HCT116 (cell line): ENCODE measurements around the gene CCR7. TPM values are rescaled to one million over a fixed set of nuclear protein-coding genes. Genes with fewer than 3 reads are reported as not detected.

Experiments used
- ATAC-seq: fragments of 200-7000 bp; cut with Tn5 transposase; 2 replicates; pipeline ENCODE4 v1.9.1; 2020; ENCODE audit warnings: mild to moderate bottlenecking, moderate library complexity
- BruUV-seq: library from RNA; stranded (reverse); fragments of 400-500 nt; replicated peaks from 2 replicates; lab custom pipeline; 2021; lab: Mats Ljungman, UMichigan
- CTCF ChIA-PET: fragments of 300-600 bp; sonication (Branson Sonifier 250); formaldehyde crosslinking; loops from one replicate; lab custom pipeline; 2021; ENCODE audit warnings: antibody characterized with exemption; lab: Charles Lee
- POLR2A ChIA-PET: fragments of 300-600, 350-600 bp; sonication (Branson Sonifier 250); formaldehyde crosslinking; loops from one replicate; lab custom pipeline; 2021; ENCODE audit warnings: antibody characterized with exemption; lab: Charles Lee
- RAD21 ChIA-PET, 2 experiments: fragments of 300-600 bp; sonication (Branson Sonifier 250); formaldehyde crosslinking; loops; one replicate each; lab custom pipeline; 2023; ENCODE audit warnings: low total read pairs in 2 of 2; ENCODE audit not compliant: uncharacterized antibody in 2 of 2, unreplicated experiment in 2 of 2, low non-redundant PET in 1 of 2; lab: Charles Lee
- DNase-seq: peaks from one replicate; pipeline ENCODE4 v3.0.0-alpha.2; 2010; ENCODE audit warnings: low read depth, low spot score
- H2AFZ ChIP-seq: fragments of 200-600 bp; shearing (Covaris generic), sonication (generic); 2 replicates; pipeline ENCODE4 v1.6.1; 2017; ENCODE audit warnings: low read depth, mixed run types, mixed read lengths, antibody characterized with exemption, low read length; ENCODE audit not compliant: poor library complexity, severe bottlenecking
- H3K27ac ChIP-seq: 2 replicates; pipeline ENCODE4 v1.5.1; 2012; ENCODE audit warnings: low read depth, low read length
- H3K27me3 ChIP-seq: fragments of 200-600 bp; sonication (generic); 2 replicates; pipeline ENCODE4 v1.6.1; 2016; ENCODE audit warnings: mixed run types, low read length, mixed read lengths; ENCODE audit not compliant: insufficient read depth
- H3K36me3 ChIP-seq, 2 experiments: fragments of 200-500 bp in 1 of 2; fragments of 200-600 bp in 1 of 2; sonication (Bioruptor generic) in 1 of 2; sonication (generic) in 1 of 2; 2 replicates each; pipeline versions ENCODE4 v1.5.1 to v1.6.1; 2014 to 2016; ENCODE audit warnings: low read length in 2 of 2, inconsistent platforms in 1 of 2, mixed read lengths in 1 of 2, mixed run types in 1 of 2; ENCODE audit not compliant: insufficient read depth in 2 of 2, control insufficient read depth in 1 of 2
- H3K4me1 ChIP-seq, 2 experiments: fragments of 200-600 bp in 1 of 2; sonication (generic) in 1 of 2; 2 replicates each; pipeline versions ENCODE4 v1.5.1 to v1.6.1; 2012 to 2017; ENCODE audit warnings: low read length in 2 of 2, inconsistent platforms in 1 of 2, mild to moderate bottlenecking in 1 of 2, mixed read lengths in 1 of 2, mixed run types in 1 of 2, moderate library complexity in 1 of 2; ENCODE audit not compliant: insufficient read depth in 2 of 2, control insufficient read depth in 1 of 2
- H3K4me2 ChIP-seq: fragments of 200-600 bp; sonication (generic); 2 replicates; pipeline ENCODE4 v1.6.1; 2017; ENCODE audit warnings: mixed run types, low read length, mixed read lengths
- H3K4me3 ChIP-seq, 2 experiments: fragments of 200-600 bp in 1 of 2; sonication (generic) in 1 of 2; replicated peaks in 1 of 2; 2 replicates each; pipeline ENCODE4 v1.5.1; 2011 to 2016; ENCODE audit warnings: low read length in 2 of 2, control low read depth in 1 of 2, low read depth in 1 of 2, mild to moderate bottlenecking in 1 of 2, mixed read lengths in 1 of 2, mixed run types in 1 of 2
- H3K79me2 ChIP-seq: fragments of 200-600 bp; sonication (generic); 2 replicates; pipeline ENCODE4 v1.6.1; 2017; ENCODE audit warnings: mild to moderate bottlenecking, mixed run types, low read length, moderate library complexity, mixed read lengths; ENCODE audit not compliant: insufficient read depth
- H3K9ac ChIP-seq: fragments of 200-600 bp; sonication (generic); 2 replicates; pipeline ENCODE4 v1.6.1; 2016; ENCODE audit warnings: low read length, mixed read lengths
- H3K9me2 ChIP-seq: fragments of 200-600 bp; sonication (generic), shearing (Covaris generic); 2 replicates; pipeline ENCODE4 v1.6.1; 2017; ENCODE audit warnings: mixed run types, mild to moderate bottlenecking, moderate library complexity; ENCODE audit not compliant: insufficient read depth
- H3K9me3 ChIP-seq, 2 experiments: fragments of 200-500 bp in 1 of 2; fragments of 200-600 bp in 1 of 2; sonication (Bioruptor generic) in 1 of 2; sonication (generic) in 1 of 2; 2 replicates each; pipeline ENCODE4 v1.6.1; 2014 to 2017; ENCODE audit warnings: low read length in 2 of 2, mixed read lengths in 2 of 2, inconsistent platforms in 1 of 2, low read depth in 1 of 2, mild to moderate bottlenecking in 1 of 2, mixed run types in 1 of 2, moderate library complexity in 1 of 2; ENCODE audit not compliant: control insufficient read depth in 1 of 2, insufficient read depth in 1 of 2
- H4K20me1 ChIP-seq: fragments of 200-600 bp; sonication (generic), shearing (Covaris generic); 2 replicates; pipeline ENCODE4 v1.6.1; 2017; ENCODE audit warnings: mixed run types, mild to moderate bottlenecking, moderate library complexity; ENCODE audit not compliant: insufficient read depth
- CEBPB ChIP-seq: IDR thresholded peaks from 2 replicates; pipeline ENCODE4 v1.6.1; 2012; ENCODE audit warnings: low read depth
- EGR1 ChIP-seq: IDR thresholded peaks from 2 replicates; pipeline ENCODE4 v1.6.1; 2012; ENCODE audit warnings: low read depth
- ELF1 ChIP-seq: IDR thresholded peaks from 2 replicates; pipeline ENCODE4 v1.6.1; 2012; ENCODE audit warnings: low read depth, borderline replicate concordance
- EZH2 ChIP-seq: fragments of 200-600 bp; sonication (generic); IDR thresholded peaks from 2 replicates; pipeline ENCODE4 v1.6.1; 2017; ENCODE audit warnings: antibody characterized with exemption, mixed run types
- EZH2phosphoT487 ChIP-seq: fragments of 200-600 bp; IDR thresholded peaks from 2 replicates; pipeline ENCODE4 v1.6.1; 2018; ENCODE audit warnings: antibody characterized with exemption, borderline replicate concordance
- FOSL1 ChIP-seq: IDR thresholded peaks from 2 replicates; pipeline ENCODE4 v1.6.1; 2012; ENCODE audit warnings: low read depth
- JUND ChIP-seq: IDR thresholded peaks from 2 replicates; pipeline ENCODE4 v1.6.1; 2012
- POLR2A ChIP-seq: IDR thresholded peaks from 2 replicates; pipeline ENCODE4 v1.7.0; 2011; ENCODE audit warnings: borderline replicate concordance; ENCODE audit not compliant: insufficient read depth, insufficient read length; ENCODE audit errors: extremely low read depth
- POLR2AphosphoS5 ChIP-seq: IDR thresholded peaks from 2 replicates; pipeline ENCODE4 v1.6.1; 2011; ENCODE audit warnings: mild to moderate bottlenecking, low read depth, low read length, moderate library complexity
- SIN3A ChIP-seq: IDR thresholded peaks from 2 replicates; pipeline ENCODE4 v1.6.1; 2012; ENCODE audit warnings: low read depth
- SP1 ChIP-seq: IDR thresholded peaks from 2 replicates; pipeline ENCODE4 v1.6.1; 2012; ENCODE audit warnings: low read depth
- TCF7L2 ChIP-seq: IDR thresholded peaks from 2 replicates; pipeline ENCODE4 v1.7.0; 2011; ENCODE audit warnings: borderline replicate concordance, inconsistent platforms; ENCODE audit not compliant: insufficient read depth, insufficient read length; ENCODE audit errors: extremely low read depth
- YY1 ChIP-seq: IDR thresholded peaks from 2 replicates; pipeline ENCODE4 v1.6.1; 2011; ENCODE audit warnings: low read length, low read depth, moderate library complexity, mild to moderate bottlenecking; ENCODE audit not compliant: insufficient replicate concordance; ENCODE audit errors: extremely low read depth
- ZFX ChIP-seq: fragments of 450-650 bp; IDR thresholded peaks from 2 replicates; pipeline ENCODE4 v1.6.1; 2017
- ZNF274 ChIP-seq: fragments of 200-500 bp; sonication (Bioruptor generic); IDR thresholded peaks from 2 replicates; pipeline ENCODE4 v1.6.1; 2014; ENCODE audit warnings: mild to moderate bottlenecking, low read depth, low read length, inconsistent platforms
- intact Hi-C: fragments of 100-400 bp; cut with micrococcal nuclease; formaldehyde crosslinking; loops from 2 replicates; pipeline ENCODE4 v1.10.0; 2022
- total RNA-seq: library from RNA; stranded (reverse); gene quantifications from one replicate; pipeline ENCODE4 v1.2.1, GENCODE V29; 2021; ENCODE audit not compliant: unreplicated experiment
- TF ChIP-seq, protein P1 (sequence below): IDR thresholded peaks from 2 replicates; pipeline ENCODE4 v1.6.1; 2012
- TF ChIP-seq, protein P2 (sequence below): IDR thresholded peaks from 2 replicates; pipeline ENCODE4 v1.6.1; 2011; ENCODE audit warnings: mild to moderate bottlenecking, low read length, moderate library complexity; ENCODE audit not compliant: insufficient replicate concordance; ENCODE audit errors: extremely low read depth
- TF ChIP-seq, protein P3 (sequence below): IDR thresholded peaks from 2 replicates; pipeline ENCODE4 v1.6.1; 2012; ENCODE audit warnings: low read depth

CCR7 gene
- total RNA-seq, 1 experiment from 2014 or later, result 0.69 TPM

DNA sequence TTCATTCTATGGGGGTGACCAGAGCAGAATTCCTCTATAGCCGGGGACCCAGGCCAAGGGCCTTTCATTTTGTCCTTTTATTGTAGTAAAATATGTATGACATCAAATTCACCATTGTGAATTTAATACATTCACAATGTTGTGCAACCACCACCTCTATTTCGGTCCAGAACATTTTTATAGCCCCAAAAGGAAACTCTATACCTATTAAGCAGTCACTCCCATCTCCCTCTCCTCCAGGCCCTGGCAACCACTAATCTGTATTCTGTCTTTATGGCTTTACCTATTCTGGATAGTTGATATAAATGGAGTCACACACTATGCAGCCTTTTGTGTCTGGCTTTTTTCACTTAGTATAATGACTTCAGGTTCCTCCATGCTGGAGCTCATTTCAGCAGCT, 54.1 kb downstream of the CCR7 start (continued):
- TF ChIP-seq EZH2 (no peak), SIN3A (no peak), ZNF274 (no peak), SP1 (no peak), POLR2AphosphoS5 (no peak), POLR2A (no peak)
- TF ChIP-seq, protein P1, sequence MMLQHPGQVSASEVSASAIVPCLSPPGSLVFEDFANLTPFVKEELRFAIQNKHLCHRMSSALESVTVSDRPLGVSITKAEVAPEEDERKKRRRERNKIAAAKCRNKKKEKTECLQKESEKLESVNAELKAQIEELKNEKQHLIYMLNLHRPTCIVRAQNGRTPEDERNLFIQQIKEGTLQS, result no peak

DNA sequence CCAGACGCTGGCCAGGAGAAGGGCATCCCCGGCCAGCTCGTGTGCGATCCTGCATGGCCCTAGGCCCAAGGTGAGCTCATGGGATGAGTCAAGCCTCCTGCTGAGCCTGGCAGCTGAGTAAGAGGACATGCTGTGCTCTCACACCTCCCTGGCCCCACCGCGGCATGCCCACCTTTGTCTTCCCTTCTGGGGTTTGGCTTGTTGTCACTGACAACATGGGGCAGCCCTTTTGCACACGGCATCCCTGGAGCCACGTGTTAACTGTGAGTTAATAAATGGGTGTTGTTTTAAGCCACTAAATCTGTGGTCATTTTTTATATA, 55.0 kb downstream of the CCR7 start:
- Histone ChIP-seq H3K27me3 (no peaks in the 10 kb centered on the region), H3K4me3 (peak overlapping the region in 1 of 2 experiments; percentile 23; a peak in 1 of 4 replicates), H4K20me1 (no peaks in the 10 kb centered on the region), H3K9me3 (no peaks in the 10 kb centered on the region), H3K4me2 (peak overlapping the region; percentile 66), H3K4me1 (peaks cover 44 to 67% of the 10 kb centered on the region in 2 experiments), H3K9me2 (no peaks in the 10 kb centered on the region), H3K27ac (peak overlapping the region; percentile 47; the same call in 1 of the 2 replicates), H2AFZ (peak overlapping the region; percentile 67), H3K79me2 (no peaks in the 10 kb centered on the region), H3K9ac (peak overlapping the region; percentile 48), H3K36me3 (no peaks in the 10 kb centered on the region)
- ChIA-PET POLR2A (interaction anchor here (0.7 to 2.2 kb wide), 4 partner anchors 9 to 93 kb away, joined by 3 to 5 read pairs (median 4); partner anchors contain the start of genes TNS4 and TOP2A), CTCF (interaction anchor here (1.2 to 1.9 kb wide), 4 partner anchors 9 to 50 kb away, joined by 3 to 9 read pairs (median 3); partner anchors contain the start of gene TNS4), RAD21 (interaction anchor here in 1 of 2 experiments (0.6 kb wide), 2 partner anchors 23 to 34 kb away, joined by 3 read pairs; no protein-coding TSS in a partner anchor)
- no TSS peak for BruUV-seq
- intact Hi-C loops, result no loop called here
- peak; percentile 85 for ATAC-seq
- peak; percentile 85 for DNase-seq
- TF ChIP-seq EZH2phosphoT487 (no peak), EGR1 (no peak), EZH2 (no peak), YY1 (no peak), POLR2AphosphoS5 (peak; percentile 48), CEBPB (no peak), POLR2A (no peak), TCF7L2 (peak; percentile 86), ELF1 (no peak), SIN3A (peak; percentile 62; the same call in 1 of the 2 replicates), ZFX (0 out of 2 replicates have a peak, but pooled peaks have one; percentile 0), FOSL1 (peak; percentile 89), JUND (peak; percentile 93)
- TF ChIP-seq, protein P1, result no peak
- TF ChIP-seq, protein P2, sequence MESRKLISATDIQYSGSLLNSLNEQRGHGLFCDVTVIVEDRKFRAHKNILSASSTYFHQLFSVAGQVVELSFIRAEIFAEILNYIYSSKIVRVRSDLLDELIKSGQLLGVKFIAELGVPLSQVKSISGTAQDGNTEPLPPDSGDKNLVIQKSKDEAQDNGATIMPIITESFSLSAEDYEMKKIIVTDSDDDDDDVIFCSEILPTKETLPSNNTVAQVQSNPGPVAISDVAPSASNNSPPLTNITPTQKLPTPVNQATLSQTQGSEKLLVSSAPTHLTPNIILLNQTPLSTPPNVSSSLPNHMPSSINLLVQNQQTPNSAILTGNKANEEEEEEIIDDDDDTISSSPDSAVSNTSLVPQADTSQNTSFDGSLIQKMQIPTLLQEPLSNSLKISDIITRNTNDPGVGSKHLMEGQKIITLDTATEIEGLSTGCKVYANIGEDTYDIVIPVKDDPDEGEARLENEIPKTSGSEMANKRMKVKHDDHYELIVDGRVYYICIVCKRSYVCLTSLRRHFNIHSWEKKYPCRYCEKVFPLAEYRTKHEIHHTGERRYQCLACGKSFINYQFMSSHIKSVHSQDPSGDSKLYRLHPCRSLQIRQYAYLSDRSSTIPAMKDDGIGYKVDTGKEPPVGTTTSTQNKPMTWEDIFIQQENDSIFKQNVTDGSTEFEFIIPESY, result no peak
- TF ChIP-seq, protein P3, sequence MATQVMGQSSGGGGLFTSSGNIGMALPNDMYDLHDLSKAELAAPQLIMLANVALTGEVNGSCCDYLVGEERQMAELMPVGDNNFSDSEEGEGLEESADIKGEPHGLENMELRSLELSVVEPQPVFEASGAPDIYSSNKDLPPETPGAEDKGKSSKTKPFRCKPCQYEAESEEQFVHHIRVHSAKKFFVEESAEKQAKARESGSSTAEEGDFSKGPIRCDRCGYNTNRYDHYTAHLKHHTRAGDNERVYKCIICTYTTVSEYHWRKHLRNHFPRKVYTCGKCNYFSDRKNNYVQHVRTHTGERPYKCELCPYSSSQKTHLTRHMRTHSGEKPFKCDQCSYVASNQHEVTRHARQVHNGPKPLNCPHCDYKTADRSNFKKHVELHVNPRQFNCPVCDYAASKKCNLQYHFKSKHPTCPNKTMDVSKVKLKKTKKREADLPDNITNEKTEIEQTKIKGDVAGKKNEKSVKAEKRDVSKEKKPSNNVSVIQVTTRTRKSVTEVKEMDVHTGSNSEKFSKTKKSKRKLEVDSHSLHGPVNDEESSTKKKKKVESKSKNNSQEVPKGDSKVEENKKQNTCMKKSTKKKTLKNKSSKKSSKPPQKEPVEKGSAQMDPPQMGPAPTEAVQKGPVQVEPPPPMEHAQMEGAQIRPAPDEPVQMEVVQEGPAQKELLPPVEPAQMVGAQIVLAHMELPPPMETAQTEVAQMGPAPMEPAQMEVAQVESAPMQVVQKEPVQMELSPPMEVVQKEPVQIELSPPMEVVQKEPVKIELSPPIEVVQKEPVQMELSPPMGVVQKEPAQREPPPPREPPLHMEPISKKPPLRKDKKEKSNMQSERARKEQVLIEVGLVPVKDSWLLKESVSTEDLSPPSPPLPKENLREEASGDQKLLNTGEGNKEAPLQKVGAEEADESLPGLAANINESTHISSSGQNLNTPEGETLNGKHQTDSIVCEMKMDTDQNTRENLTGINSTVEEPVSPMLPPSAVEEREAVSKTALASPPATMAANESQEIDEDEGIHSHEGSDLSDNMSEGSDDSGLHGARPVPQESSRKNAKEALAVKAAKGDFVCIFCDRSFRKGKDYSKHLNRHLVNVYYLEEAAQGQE, result no peak
